Measurements from ENCODE around the gene KCNIP4.

DNA sequence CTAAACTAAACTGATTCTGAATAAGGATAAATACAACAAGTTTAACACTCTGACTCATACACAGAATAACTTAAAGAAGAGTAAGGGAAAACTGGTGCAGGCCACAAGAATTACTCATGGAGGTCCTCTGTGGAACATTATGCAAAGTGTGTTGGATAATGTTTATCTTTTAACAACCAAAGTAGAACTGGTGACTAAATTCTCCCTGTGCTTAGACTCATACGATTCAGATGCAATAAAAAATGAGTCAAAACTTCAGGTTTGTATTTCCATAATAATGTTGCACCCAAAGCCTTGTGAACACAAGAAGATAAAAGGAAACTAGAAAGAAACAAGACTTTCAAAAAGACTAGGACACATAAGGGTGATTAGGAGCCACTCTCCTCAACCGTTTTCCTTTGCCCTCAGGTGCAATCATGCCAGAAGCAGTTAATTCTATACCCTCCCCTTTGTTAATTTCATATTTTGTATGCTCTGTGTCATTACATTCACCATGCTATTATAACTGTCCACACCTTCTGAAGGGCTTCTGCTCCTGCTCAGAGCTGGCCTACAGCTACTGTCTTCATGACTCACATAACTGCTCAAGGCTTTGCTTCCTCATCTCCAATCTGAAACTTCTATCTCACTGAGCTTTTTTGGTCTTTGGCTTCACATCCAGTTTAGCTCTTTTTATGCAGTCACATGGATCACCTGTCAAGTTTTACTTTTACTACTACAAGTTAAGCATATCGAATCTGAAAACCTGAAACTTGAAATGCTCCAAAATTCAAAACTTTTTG is 60.2 kb downstream of the KCNIP4 start:
- TF ChIP-seq ZNF114 (CRISPR knock-in tag; IDR thresholded peaks at IDR 0.05) (no peak), JUNB (IDR thresholded peaks at IDR 0.05; ENCODE audit: unreplicated experiment) (no peak), POLR2AphosphoS5 (IDR thresholded peaks at IDR 0.05; ENCODE audit: low read depth) (no peak), EZH2 (IDR thresholded peaks at IDR 0.05; ENCODE audit: low read depth, unreplicated experiment) (no peak), EZH2phosphoT487 (IDR thresholded peaks at IDR 0.05; ENCODE audit: unreplicated experiment) (no peak), NANOG (IDR thresholded peaks at IDR 0.05; ENCODE audit: borderline replicate concordance) (no peak), CREB1 (CRISPR knock-in tag; IDR thresholded peaks at IDR 0.05; ENCODE audit: low read depth) (no peak), STAT1 (IDR thresholded peaks at IDR 0.05; ENCODE audit: unreplicated experiment) (no peak), ZNF331 (CRISPR knock-in tag; IDR thresholded peaks at IDR 0.05; ENCODE audit: low read depth) (no peak)
- TF ChIP-seq, protein P1, sequence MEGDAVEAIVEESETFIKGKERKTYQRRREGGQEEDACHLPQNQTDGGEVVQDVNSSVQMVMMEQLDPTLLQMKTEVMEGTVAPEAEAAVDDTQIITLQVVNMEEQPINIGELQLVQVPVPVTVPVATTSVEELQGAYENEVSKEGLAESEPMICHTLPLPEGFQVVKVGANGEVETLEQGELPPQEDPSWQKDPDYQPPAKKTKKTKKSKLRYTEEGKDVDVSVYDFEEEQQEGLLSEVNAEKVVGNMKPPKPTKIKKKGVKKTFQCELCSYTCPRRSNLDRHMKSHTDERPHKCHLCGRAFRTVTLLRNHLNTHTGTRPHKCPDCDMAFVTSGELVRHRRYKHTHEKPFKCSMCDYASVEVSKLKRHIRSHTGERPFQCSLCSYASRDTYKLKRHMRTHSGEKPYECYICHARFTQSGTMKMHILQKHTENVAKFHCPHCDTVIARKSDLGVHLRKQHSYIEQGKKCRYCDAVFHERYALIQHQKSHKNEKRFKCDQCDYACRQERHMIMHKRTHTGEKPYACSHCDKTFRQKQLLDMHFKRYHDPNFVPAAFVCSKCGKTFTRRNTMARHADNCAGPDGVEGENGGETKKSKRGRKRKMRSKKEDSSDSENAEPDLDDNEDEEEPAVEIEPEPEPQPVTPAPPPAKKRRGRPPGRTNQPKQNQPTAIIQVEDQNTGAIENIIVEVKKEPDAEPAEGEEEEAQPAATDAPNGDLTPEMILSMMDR (conservative IDR thresholded peaks at IDR 0.05; ENCODE audit: low read depth in 2 of 2): no peak
- TF ChIP-seq, protein P2, sequence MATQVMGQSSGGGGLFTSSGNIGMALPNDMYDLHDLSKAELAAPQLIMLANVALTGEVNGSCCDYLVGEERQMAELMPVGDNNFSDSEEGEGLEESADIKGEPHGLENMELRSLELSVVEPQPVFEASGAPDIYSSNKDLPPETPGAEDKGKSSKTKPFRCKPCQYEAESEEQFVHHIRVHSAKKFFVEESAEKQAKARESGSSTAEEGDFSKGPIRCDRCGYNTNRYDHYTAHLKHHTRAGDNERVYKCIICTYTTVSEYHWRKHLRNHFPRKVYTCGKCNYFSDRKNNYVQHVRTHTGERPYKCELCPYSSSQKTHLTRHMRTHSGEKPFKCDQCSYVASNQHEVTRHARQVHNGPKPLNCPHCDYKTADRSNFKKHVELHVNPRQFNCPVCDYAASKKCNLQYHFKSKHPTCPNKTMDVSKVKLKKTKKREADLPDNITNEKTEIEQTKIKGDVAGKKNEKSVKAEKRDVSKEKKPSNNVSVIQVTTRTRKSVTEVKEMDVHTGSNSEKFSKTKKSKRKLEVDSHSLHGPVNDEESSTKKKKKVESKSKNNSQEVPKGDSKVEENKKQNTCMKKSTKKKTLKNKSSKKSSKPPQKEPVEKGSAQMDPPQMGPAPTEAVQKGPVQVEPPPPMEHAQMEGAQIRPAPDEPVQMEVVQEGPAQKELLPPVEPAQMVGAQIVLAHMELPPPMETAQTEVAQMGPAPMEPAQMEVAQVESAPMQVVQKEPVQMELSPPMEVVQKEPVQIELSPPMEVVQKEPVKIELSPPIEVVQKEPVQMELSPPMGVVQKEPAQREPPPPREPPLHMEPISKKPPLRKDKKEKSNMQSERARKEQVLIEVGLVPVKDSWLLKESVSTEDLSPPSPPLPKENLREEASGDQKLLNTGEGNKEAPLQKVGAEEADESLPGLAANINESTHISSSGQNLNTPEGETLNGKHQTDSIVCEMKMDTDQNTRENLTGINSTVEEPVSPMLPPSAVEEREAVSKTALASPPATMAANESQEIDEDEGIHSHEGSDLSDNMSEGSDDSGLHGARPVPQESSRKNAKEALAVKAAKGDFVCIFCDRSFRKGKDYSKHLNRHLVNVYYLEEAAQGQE (IDR thresholded peaks at IDR 0.05; ENCODE audit: unreplicated experiment): no peak
- TF ChIP-seq, protein P3, sequence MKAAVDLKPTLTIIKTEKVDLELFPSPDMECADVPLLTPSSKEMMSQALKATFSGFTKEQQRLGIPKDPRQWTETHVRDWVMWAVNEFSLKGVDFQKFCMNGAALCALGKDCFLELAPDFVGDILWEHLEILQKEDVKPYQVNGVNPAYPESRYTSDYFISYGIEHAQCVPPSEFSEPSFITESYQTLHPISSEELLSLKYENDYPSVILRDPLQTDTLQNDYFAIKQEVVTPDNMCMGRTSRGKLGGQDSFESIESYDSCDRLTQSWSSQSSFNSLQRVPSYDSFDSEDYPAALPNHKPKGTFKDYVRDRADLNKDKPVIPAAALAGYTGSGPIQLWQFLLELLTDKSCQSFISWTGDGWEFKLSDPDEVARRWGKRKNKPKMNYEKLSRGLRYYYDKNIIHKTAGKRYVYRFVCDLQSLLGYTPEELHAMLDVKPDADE (IDR thresholded peaks at IDR 0.05): no peak
